GM23248 (cell line): ENCODE results near the gene PRSS3. TPM values are rescaled to one million over a fixed set of nuclear protein-coding genes. Genes with fewer than 3 reads are reported as not detected.
"Not testable (repeated sequence)": the region's sequence is repeated elsewhere in the genome, so short reads cannot be mapped to it uniquely, and the experiment has no call there.

Experiments
- DNase-seq: peaks from one replicate; pipeline ENCODE4 v3.0.0-alpha.2; 2015
- H2AFZ ChIP-seq: fragments of 200-600 bp; sonication (generic); 2 replicates; pipeline ENCODE4 v1.6.1; 2016; ENCODE audit warnings: antibody characterized with exemption
- H3F3A ChIP-seq: fragments of 200-600 bp; sonication (generic); 2 replicates; pipeline ENCODE4 v1.6.1; 2016; ENCODE audit warnings: mild to moderate bottlenecking, antibody characterized with exemption, mixed run types; ENCODE audit not compliant: insufficient read depth
- H3K27ac ChIP-seq: fragments of 200-600 bp; sonication (generic); 2 replicates; pipeline ENCODE4 v1.5.1; 2016; ENCODE audit warnings: mild to moderate bottlenecking
- H3K27me3 ChIP-seq: fragments of 200-600 bp; sonication (generic); replicated peaks from 2 replicates; pipeline ENCODE4 v1.6.1; 2016; ENCODE audit warnings: mild to moderate bottlenecking; ENCODE audit not compliant: insufficient read depth
- H3K36me3 ChIP-seq: fragments of 200-600 bp; sonication (generic); 2 replicates; pipeline ENCODE4 v1.6.1; 2016; ENCODE audit warnings: low read depth, mild to moderate bottlenecking
- H3K4me1 ChIP-seq: fragments of 200-600 bp; sonication (generic); 2 replicates; pipeline ENCODE4 v1.6.1; 2016; ENCODE audit warnings: mild to moderate bottlenecking; ENCODE audit not compliant: insufficient read depth
- H3K4me2 ChIP-seq: fragments of 200-600 bp; sonication (generic); one replicate; pipeline ENCODE4 v1.6.1; 2016; ENCODE audit warnings: mild to moderate bottlenecking; ENCODE audit not compliant: unreplicated experiment
- H3K4me3 ChIP-seq: fragments of 200-600 bp; sonication (generic); 2 replicates; pipeline ENCODE4 v1.5.1; 2016; ENCODE audit warnings: mild to moderate bottlenecking
- H3K79me2 ChIP-seq: fragments of 200-600 bp; sonication (generic); 2 replicates; pipeline ENCODE4 v1.6.1; 2016; ENCODE audit warnings: mild to moderate bottlenecking; ENCODE audit not compliant: insufficient read depth
- H3K9ac ChIP-seq: fragments of 200-600 bp; sonication (generic); 2 replicates; pipeline ENCODE4 v1.6.1; 2016; ENCODE audit warnings: mild to moderate bottlenecking
- H3K9me2 ChIP-seq: fragments of 200-600 bp; sonication (generic); 2 replicates; pipeline ENCODE4 v1.6.1; 2016; ENCODE audit warnings: mixed run types, mild to moderate bottlenecking, moderate library complexity; ENCODE audit not compliant: insufficient read depth
- H3K9me3 ChIP-seq: fragments of 200-600 bp; sonication (generic); one replicate; pipeline ENCODE4 v1.6.1; 2017; ENCODE audit warnings: low read depth
- H4K20me1 ChIP-seq: fragments of 200-600 bp; sonication (generic); 2 replicates; pipeline ENCODE4 v1.6.0; 2016; ENCODE audit not compliant: insufficient read depth
- EZH2 ChIP-seq: fragments of 200-600 bp; sonication (generic); IDR thresholded peaks from 2 replicates; pipeline ENCODE4 v1.6.1; 2018; ENCODE audit warnings: antibody characterized with exemption, mild to moderate bottlenecking; ENCODE audit not compliant: insufficient read depth, poor library complexity, severe bottlenecking
- EZH2phosphoT487 ChIP-seq: fragments of 200-600 bp; sonication (generic); IDR thresholded peaks from 2 replicates; pipeline ENCODE4 v1.6.1; 2018; ENCODE audit warnings: antibody characterized with exemption, moderate library complexity, mild to moderate bottlenecking, low read depth; ENCODE audit not compliant: insufficient read depth
- WGBS, 2 experiments: methylation state at CpG; one replicate each; pipeline ENCODE4 v1.1.6; 2015 to 2017; ENCODE audit warnings: low lambda C conversion rate in 2 of 2, low coverage in 1 of 2; ENCODE audit errors: missing lambda C conversion rate in 2 of 2; 5-methylcytosine and 5-hydroxymethylcytosine counted together
- in situ Hi-C: fragments of 300-500 bp; cut with MboI; formaldehyde crosslinking; loops from 2 replicates; pipeline ENCODE4 v1.15.0; 2020
- polyA plus RNA-seq: library from polyadenylated mRNA; unstranded; fragments of >200 nt; fragmentation: Nextera tagmentation; extraction: Ambion mirVana; gene quantifications from 2 replicates; pipeline ENCODE4 v1.2.1, GENCODE V29; 2016
- total RNA-seq: library from RNA; depleted of rRNA; stranded (reverse); fragments of >200 nt; shearing (Covaris generic); gene quantifications from 2 replicates; pipeline ENCODE4 v1.2.3, GENCODE V29; 2014

PRSS3 gene
- total and polyA plus RNA-seq, 2 experiments from 2014 or later = 15.1 to 48.2 TPM

GRCh38 chr9:33791117-33791516, 4.2 kb upstream of the PRSS3 start:
- H3K36me3 ChIP-seq = no peaks in the 10 kb centered on the region
- no peak overlapping the region for H3K27ac ChIP-seq
- H3K9me3 ChIP-seq = no peaks in the 10 kb centered on the region
- H3K4me3 ChIP-seq = no peak overlapping the region
- H2AFZ ChIP-seq = no peak overlapping the region
- no peaks in the 10 kb centered on the region for H3K9me2 ChIP-seq
- DNase-seq = peak; percentile 87
- H4K20me1 ChIP-seq = no peaks in the 10 kb centered on the region
- in situ Hi-C loops = no loop called here
- H3K79me2 ChIP-seq = 0 out of 2 replicates have a peak, but pooled peaks cover 5% of the 10 kb centered on the region
- 2 to 6% methylated on average over 2 of the region's 2 CpGs for WGBS, 2 experiments
- no peaks in the 10 kb centered on the region for H3F3A ChIP-seq
- TF ChIP-seq EZH2 = no peak
- no peaks in the 10 kb centered on the region for H3K27me3 ChIP-seq
- peaks cover 5% of the 10 kb centered on the region; the same call in 1 of the 2 replicates for H3K4me1 ChIP-seq
- peak overlapping the region; percentile 12 for H3K4me2 ChIP-seq
- no peak overlapping the region for H3K9ac ChIP-seq

DNA sequence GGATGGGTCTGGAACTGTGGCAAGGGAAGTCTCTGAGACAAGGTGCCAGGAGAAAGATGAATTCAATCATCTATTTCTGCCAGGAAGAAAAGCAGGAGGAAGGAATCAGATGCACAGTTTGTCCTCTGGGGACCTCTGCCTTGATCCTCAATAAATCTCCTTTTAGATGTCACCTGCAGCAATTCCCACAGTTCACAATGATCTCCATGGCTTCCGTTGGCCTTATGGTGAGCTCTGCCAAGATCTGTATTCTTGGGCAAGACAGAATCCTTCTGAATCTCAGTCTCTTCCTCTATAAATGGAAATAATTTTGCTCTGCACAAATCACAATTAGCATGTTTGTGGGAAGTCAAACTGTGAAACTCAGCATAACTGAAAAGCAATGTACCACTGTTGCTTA, 1.9 kb upstream of the PRSS3 start:
- H3K27ac ChIP-seq, DNase-seq, H3K4me3 ChIP-seq, H3K4me1 ChIP-seq, H3K9ac ChIP-seq, in situ Hi-C loops, H3K36me3 ChIP-seq, H3K27me3 ChIP-seq, H3K4me2 ChIP-seq, H4K20me1 ChIP-seq, H3K9me3 ChIP-seq, H3K79me2 ChIP-seq, H2AFZ ChIP-seq, H3K9me2 ChIP-seq, H3F3A ChIP-seq: not testable (repeated sequence)
- WGBS, 2 experiments = 91 to 92% methylated on average over 1 of the region's 1 CpG

DNA sequence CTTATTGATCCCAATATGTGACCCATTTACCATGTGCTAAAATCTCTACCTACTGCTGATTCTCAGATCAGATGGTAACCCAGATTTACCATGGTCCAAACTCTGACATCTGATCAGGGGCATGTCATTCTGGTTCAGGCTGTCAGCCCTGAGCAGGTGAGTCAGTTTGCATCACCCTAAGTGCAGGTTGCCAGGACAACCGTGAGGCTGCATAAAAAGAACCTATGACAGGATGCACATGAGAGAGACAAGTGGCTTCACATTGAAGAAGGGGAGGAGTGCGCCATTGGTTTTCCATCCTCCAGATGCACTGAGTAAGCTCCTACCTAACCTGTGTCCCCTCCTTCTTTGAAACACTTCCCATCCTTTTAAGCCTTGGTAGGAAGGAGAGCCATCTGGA, 801 bp upstream of the PRSS3 start:
- Histone ChIP-seq H3K9ac (no peak overlapping the region), H3K27me3 (no peaks in the 10 kb centered on the region), H3K4me1 (peaks cover 5% of the 10 kb centered on the region; the same call in 1 of the 2 replicates), H3K79me2 (no peaks in the 10 kb centered on the region), H3K9me2 (no peaks in the 10 kb centered on the region), H2AFZ (no peak overlapping the region), H3K9me3 (no peaks in the 10 kb centered on the region), H3K4me3 (no peak overlapping the region), H3K4me2 (no peak overlapping the region), H4K20me1 (no peaks in the 10 kb centered on the region), H3K36me3 (no peaks in the 10 kb centered on the region), H3F3A (no peaks in the 10 kb centered on the region), H3K27ac (no peak overlapping the region)
- WGBS, 2 experiments = 86 to 97% methylated on average over 2 of the region's 2 CpGs
- DNase-seq = no peak
- in situ Hi-C loops = no loop called here
- TF ChIP-seq EZH2phosphoT487 = no peak
- no peak for TF ChIP-seq EZH2

DNA sequence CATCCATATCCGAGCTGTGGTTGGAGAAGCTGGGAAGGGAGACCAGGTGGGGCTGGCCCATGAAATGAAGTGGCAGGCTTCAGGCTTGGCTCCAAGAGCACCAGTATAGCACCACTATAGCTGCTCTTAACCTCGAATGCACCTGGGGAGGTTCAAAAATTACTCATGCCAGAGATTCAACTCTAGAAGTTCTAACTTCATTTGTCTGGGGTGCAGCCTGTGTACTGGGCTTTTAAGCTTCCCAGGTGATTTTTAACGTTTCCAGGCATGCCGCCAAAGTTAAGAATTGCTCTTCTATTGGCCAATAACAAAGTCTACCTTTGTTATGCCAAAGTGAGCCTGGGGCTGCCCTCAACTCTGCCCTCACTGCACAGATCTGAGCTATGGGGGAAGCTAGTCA, 458 bp downstream of the PRSS3 start:
- Histone ChIP-seq H3K4me1 (peaks cover 4% of the 10 kb centered on the region; the same call in 1 of the 2 replicates), H3F3A (no peaks in the 10 kb centered on the region), H3K9me3 (no peaks in the 10 kb centered on the region), H3K27ac (no peak overlapping the region), H3K9me2 (no peaks in the 10 kb centered on the region), H3K79me2 (no peaks in the 10 kb centered on the region), H2AFZ (no peak overlapping the region), H3K4me2 (no peak overlapping the region), H3K9ac (no peak overlapping the region), H3K4me3 (no peak overlapping the region), H4K20me1 (no peaks in the 10 kb centered on the region), H3K36me3 (no peaks in the 10 kb centered on the region), H3K27me3 (no peaks in the 10 kb centered on the region)
- no peak for TF ChIP-seq EZH2
- TF ChIP-seq EZH2phosphoT487 = no peak
- in situ Hi-C loops = no loop called here
- 66 to 81% methylated on average over 4 of the region's 4 CpGs for WGBS, 2 experiments
- no peak for DNase-seq

GRCh38 chr9:33796679-33797078, 1.3 kb downstream of the PRSS3 start:
- H3K27ac ChIP-seq, H3K4me1 ChIP-seq, H2AFZ ChIP-seq, H3K79me2 ChIP-seq, H4K20me1 ChIP-seq, H3K9ac ChIP-seq, H3K9me2 ChIP-seq, in situ Hi-C loops, H3K36me3 ChIP-seq, H3K9me3 ChIP-seq, H3K4me2 ChIP-seq, DNase-seq, H3F3A ChIP-seq, H3K4me3 ChIP-seq, H3K27me3 ChIP-seq: not testable (repeated sequence)
- WGBS, 2 experiments = 55 to 71% methylated on average over 5 of the region's 5 CpGs
